ENCODE data around the gene CRB1.

Gene CRB1

DNA sequence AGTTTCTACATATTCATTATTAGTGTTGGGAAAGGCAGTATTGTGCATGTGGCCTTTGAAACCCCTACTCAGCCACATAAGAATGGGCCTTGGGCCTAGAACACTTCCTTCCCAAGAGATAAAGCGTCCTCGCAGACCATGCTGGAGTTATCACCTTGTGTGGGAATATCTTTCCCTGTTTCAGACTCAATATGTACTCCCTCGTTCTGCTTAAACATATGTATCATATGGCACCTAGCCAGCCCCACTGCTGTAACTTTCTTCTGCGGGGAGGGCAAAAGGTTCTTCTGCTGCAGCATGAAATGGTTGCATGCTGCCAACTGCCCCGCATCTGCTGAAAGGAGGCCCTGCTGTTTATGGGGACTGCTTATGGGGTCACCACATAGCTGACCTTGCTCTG is 92.0 kb downstream of the CRB1 start:
- Histone ChIP-seq H3K4me3 (ENCODE audit: low read length in 2 of 2) (no peak overlapping the region), H3K9ac (ENCODE audit: low read depth in 1 of 2, low read length in 2 of 2) (no peak overlapping the region), H3K27me3 (ENCODE audit: control insufficient read depth in 2 of 2, insufficient read depth in 2 of 2, low read length in 2 of 2) (no peaks in the 10 kb centered on the region), H3K4me1 (ENCODE audit: control insufficient read depth in 2 of 2, insufficient read depth in 2 of 2, low read length in 2 of 2) (no peaks in the 10 kb centered on the region), H3K27ac (ENCODE audit: low read depth in 2 of 2, low read length in 2 of 2) (no peak overlapping the region), H3K9me3 (ENCODE audit: control insufficient read depth in 2 of 2, low read length in 2 of 2) (no peaks in the 10 kb centered on the region), H3K36me3 (ENCODE audit: control insufficient read depth in 2 of 2, insufficient read depth in 2 of 2, low read length in 2 of 2) (no peaks in the 10 kb centered on the region)

GRCh38 chr1:197362871-197363270 is 94.8 kb downstream of the CRB1 start:
- Histone ChIP-seq H3K36me3 (ENCODE audit: control insufficient read depth in 2 of 2, insufficient read depth in 2 of 2, low read length in 2 of 2) (no peaks in the 10 kb centered on the region), H3K27ac (ENCODE audit: low read depth in 2 of 2, low read length in 2 of 2) (no peak overlapping the region), H3K4me1 (ENCODE audit: control insufficient read depth in 2 of 2, insufficient read depth in 2 of 2, low read length in 2 of 2) (no peaks in the 10 kb centered on the region), H3K9ac (ENCODE audit: low read depth in 1 of 2, low read length in 2 of 2) (no peak overlapping the region), H3K9me3 (ENCODE audit: control insufficient read depth in 2 of 2, low read length in 2 of 2) (no peaks in the 10 kb centered on the region), H3K4me3 (ENCODE audit: low read length in 2 of 2) (no peak overlapping the region), H3K27me3 (ENCODE audit: control insufficient read depth in 2 of 2, insufficient read depth in 2 of 2, low read length in 2 of 2) (no peaks in the 10 kb centered on the region)

DNA sequence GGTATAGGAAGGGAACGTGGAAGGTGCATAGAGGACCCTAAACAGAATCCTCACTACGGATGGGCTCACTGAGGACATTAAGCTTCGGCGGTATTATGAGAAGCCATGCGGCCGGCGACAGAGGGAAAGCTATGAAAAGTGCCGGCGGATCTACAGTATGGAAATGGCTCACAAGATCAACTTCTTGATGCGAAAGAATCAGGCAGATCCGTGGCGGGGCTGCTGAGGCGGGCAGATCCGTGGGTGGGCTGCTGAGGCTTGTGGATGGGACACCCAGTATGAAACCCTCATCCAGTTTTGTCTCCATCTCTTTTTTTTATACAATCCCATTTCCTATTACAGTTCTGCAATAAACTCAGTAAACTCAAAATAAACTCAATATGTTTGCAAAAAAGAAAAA is 95.8 kb downstream of the CRB1 start:
- no peak overlapping the region for H3K27ac ChIP-seq (ENCODE audit: low read depth in 2 of 2, low read length in 2 of 2)
- no peaks in the 10 kb centered on the region for H3K27me3 ChIP-seq (ENCODE audit: control insufficient read depth in 2 of 2, insufficient read depth in 2 of 2, low read length in 2 of 2)
- H3K4me1 ChIP-seq (ENCODE audit: control insufficient read depth in 2 of 2, insufficient read depth in 2 of 2, low read length in 2 of 2) = no peaks in the 10 kb centered on the region
- H3K4me3 ChIP-seq (ENCODE audit: low read length in 2 of 2) = no peak overlapping the region
- H3K36me3 ChIP-seq (ENCODE audit: control insufficient read depth in 2 of 2, insufficient read depth in 2 of 2, low read length in 2 of 2) = no peaks in the 10 kb centered on the region
- H3K9me3 ChIP-seq (ENCODE audit: control insufficient read depth in 2 of 2, low read length in 2 of 2) = no peaks in the 10 kb centered on the region
- H3K9ac ChIP-seq (ENCODE audit: low read depth in 1 of 2, low read length in 2 of 2) = no peak overlapping the region

DNA sequence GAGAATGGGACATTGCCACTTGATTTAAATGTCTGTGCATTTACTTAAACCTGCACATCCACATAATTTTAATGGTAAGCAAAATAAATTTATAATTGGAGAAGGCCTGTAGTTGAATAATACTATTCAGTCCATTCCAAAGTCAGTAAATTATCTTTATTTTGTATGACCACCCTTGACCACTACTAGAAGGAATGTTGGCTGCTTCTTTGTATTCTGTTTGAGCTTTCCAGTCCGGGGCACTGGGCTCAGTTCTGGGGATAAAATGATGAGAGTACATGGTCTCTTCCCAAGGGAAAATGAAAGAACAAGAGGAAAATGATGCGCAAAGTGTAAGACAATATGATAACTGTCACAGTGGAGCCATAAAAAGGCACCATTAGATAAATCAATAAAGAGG is 98.9 kb downstream of the CRB1 start:
- Histone ChIP-seq H3K4me1 (ENCODE audit: control insufficient read depth in 2 of 2, insufficient read depth in 2 of 2, low read length in 2 of 2) (no peaks in the 10 kb centered on the region), H3K9me3 (ENCODE audit: control insufficient read depth in 2 of 2, low read length in 2 of 2) (no peaks in the 10 kb centered on the region), H3K9ac (ENCODE audit: low read depth in 1 of 2, low read length in 2 of 2) (no peak overlapping the region), H3K36me3 (ENCODE audit: control insufficient read depth in 2 of 2, insufficient read depth in 2 of 2, low read length in 2 of 2) (no peaks in the 10 kb centered on the region), H3K4me3 (ENCODE audit: low read length in 2 of 2) (no peak overlapping the region), H3K27me3 (ENCODE audit: control insufficient read depth in 2 of 2, insufficient read depth in 2 of 2, low read length in 2 of 2) (no peaks in the 10 kb centered on the region), H3K27ac (ENCODE audit: low read depth in 2 of 2, low read length in 2 of 2) (no peak overlapping the region)

- no peaks in the 10 kb centered on the region for H3K4me1 ChIP-seq (ENCODE audit: control insufficient read depth in 2 of 2, insufficient read depth in 2 of 2, low read length in 2 of 2)
- H3K4me3 ChIP-seq (ENCODE audit: low read length in 2 of 2) = no peak overlapping the region
- H3K9me3 ChIP-seq (ENCODE audit: control insufficient read depth in 2 of 2, low read length in 2 of 2) = no peaks in the 10 kb centered on the region
- no peaks in the 10 kb centered on the region for H3K27me3 ChIP-seq (ENCODE audit: control insufficient read depth in 2 of 2, insufficient read depth in 2 of 2, low read length in 2 of 2)
- no peak overlapping the region for H3K9ac ChIP-seq (ENCODE audit: low read depth in 1 of 2, low read length in 2 of 2)
- no peak overlapping the region for H3K27ac ChIP-seq (ENCODE audit: low read depth in 2 of 2, low read length in 2 of 2)
- no peaks in the 10 kb centered on the region for H3K36me3 ChIP-seq (ENCODE audit: control insufficient read depth in 2 of 2, insufficient read depth in 2 of 2, low read length in 2 of 2)
Observed at GRCh38 chr1:197367627-197368026, 99.6 kb downstream of the CRB1 start.

DNA sequence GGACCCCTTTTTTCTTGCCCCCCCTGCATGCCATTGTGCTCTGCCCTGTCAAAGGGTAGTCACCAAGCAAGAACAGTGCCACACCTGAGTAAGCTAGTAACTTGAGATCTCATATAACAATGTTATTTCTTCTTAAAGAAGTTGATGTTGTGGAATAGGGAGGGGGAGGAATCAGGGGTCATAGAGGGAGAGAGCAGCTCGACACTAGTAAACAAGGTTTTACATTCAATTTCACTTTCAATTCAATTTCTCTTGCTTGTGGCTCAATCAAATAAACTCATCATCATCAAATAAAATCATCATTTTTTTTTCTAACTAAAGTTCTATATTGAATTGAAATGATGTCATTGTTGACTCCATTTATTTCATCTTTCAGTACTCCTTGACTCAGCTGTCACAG is 106.4 kb downstream of the CRB1 start:
- Histone ChIP-seq H3K36me3 (ENCODE audit: control insufficient read depth in 2 of 2, insufficient read depth in 2 of 2, low read length in 2 of 2) (no peaks in the 10 kb centered on the region), H3K9me3 (ENCODE audit: control insufficient read depth in 2 of 2, low read length in 2 of 2) (no peaks in the 10 kb centered on the region), H3K27ac (ENCODE audit: low read depth in 2 of 2, low read length in 2 of 2) (no peak overlapping the region), H3K4me1 (ENCODE audit: control insufficient read depth in 2 of 2, insufficient read depth in 2 of 2, low read length in 2 of 2) (no peaks in the 10 kb centered on the region), H3K4me3 (ENCODE audit: low read length in 2 of 2) (no peak overlapping the region), H3K9ac (ENCODE audit: low read depth in 1 of 2, low read length in 2 of 2) (no peak overlapping the region), H3K27me3 (ENCODE audit: control insufficient read depth in 2 of 2, insufficient read depth in 2 of 2, low read length in 2 of 2) (no peaks in the 10 kb centered on the region)

GRCh38 chr1:197384471-197384870 is 116.4 kb downstream of the CRB1 start:
- no peaks in the 10 kb centered on the region for H3K27me3 ChIP-seq (ENCODE audit: control insufficient read depth in 2 of 2, insufficient read depth in 2 of 2, low read length in 2 of 2)
- no peak overlapping the region for H3K4me3 ChIP-seq (ENCODE audit: low read length in 2 of 2)
- H3K27ac ChIP-seq (ENCODE audit: low read depth in 2 of 2, low read length in 2 of 2) = no peak overlapping the region
- no peak overlapping the region for H3K9ac ChIP-seq (ENCODE audit: low read depth in 1 of 2, low read length in 2 of 2)
- H3K4me1 ChIP-seq (ENCODE audit: control insufficient read depth in 2 of 2, insufficient read depth in 2 of 2, low read length in 2 of 2) = no peaks in the 10 kb centered on the region
- no peaks in the 10 kb centered on the region for H3K36me3 ChIP-seq (ENCODE audit: control insufficient read depth in 2 of 2, insufficient read depth in 2 of 2, low read length in 2 of 2)
- H3K9me3 ChIP-seq (ENCODE audit: control insufficient read depth in 2 of 2, low read length in 2 of 2) = no peaks in the 10 kb centered on the region

DNA sequence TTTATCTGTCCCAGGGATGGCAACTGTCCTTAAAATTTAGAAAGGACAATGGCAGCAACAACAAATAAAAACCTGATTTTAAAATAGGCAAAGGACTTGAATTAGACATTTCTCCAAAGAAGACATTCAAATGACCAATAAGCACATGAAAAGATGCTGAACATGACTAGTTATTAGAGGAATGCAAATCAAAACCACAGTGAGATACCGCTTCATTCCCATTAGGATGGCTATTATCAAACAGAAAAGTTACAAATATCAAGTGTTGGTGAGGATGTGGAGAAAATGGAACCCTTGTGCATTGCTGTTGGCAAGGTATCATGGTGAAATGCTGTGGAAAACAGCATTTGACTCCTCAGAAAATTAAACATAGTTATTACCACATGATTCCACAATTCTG is 120.7 kb downstream of the CRB1 start:
- Histone ChIP-seq H3K36me3 (ENCODE audit: control insufficient read depth in 2 of 2, insufficient read depth in 2 of 2, low read length in 2 of 2) (no peaks in the 10 kb centered on the region), H3K4me1 (ENCODE audit: control insufficient read depth in 2 of 2, insufficient read depth in 2 of 2, low read length in 2 of 2) (no peaks in the 10 kb centered on the region)

GRCh38 chr1:197390856-197391255 is 122.8 kb downstream of the CRB1 start:
- Histone ChIP-seq H3K27ac (ENCODE audit: low read depth in 2 of 2, low read length in 2 of 2) (no peak overlapping the region), H3K36me3 (ENCODE audit: control insufficient read depth in 2 of 2, insufficient read depth in 2 of 2, low read length in 2 of 2) (no peaks in the 10 kb centered on the region), H3K4me3 (ENCODE audit: low read length in 2 of 2) (no peak overlapping the region), H3K4me1 (ENCODE audit: control insufficient read depth in 2 of 2, insufficient read depth in 2 of 2, low read length in 2 of 2) (no peaks in the 10 kb centered on the region), H3K9ac (ENCODE audit: low read depth in 1 of 2, low read length in 2 of 2) (no peak overlapping the region), H3K27me3 (ENCODE audit: control insufficient read depth in 2 of 2, insufficient read depth in 2 of 2, low read length in 2 of 2) (no peaks in the 10 kb centered on the region), H3K9me3 (ENCODE audit: control insufficient read depth in 2 of 2, low read length in 2 of 2) (no peaks in the 10 kb centered on the region)

More for the DNA sequence above, 120.7 kb downstream of the CRB1 start:
- Histone ChIP-seq H3K27ac (ENCODE audit: low read depth in 2 of 2, low read length in 2 of 2) (no peak overlapping the region), H3K27me3 (ENCODE audit: control insufficient read depth in 2 of 2, insufficient read depth in 2 of 2, low read length in 2 of 2) (no peaks in the 10 kb centered on the region), H3K4me3 (ENCODE audit: low read length in 2 of 2) (no peak overlapping the region), H3K9ac (ENCODE audit: low read depth in 1 of 2, low read length in 2 of 2) (no peak overlapping the region), H3K9me3 (ENCODE audit: control insufficient read depth in 2 of 2, low read length in 2 of 2) (no peaks in the 10 kb centered on the region)

- no peaks in the 10 kb centered on the region for H3K9me3 ChIP-seq (ENCODE audit: control insufficient read depth in 2 of 2, low read length in 2 of 2)
- H3K27me3 ChIP-seq (ENCODE audit: control insufficient read depth in 2 of 2, insufficient read depth in 2 of 2, low read length in 2 of 2) = no peaks in the 10 kb centered on the region
- H3K4me1 ChIP-seq (ENCODE audit: control insufficient read depth in 2 of 2, insufficient read depth in 2 of 2, low read length in 2 of 2) = no peaks in the 10 kb centered on the region
- H3K27ac ChIP-seq (ENCODE audit: low read depth in 2 of 2, low read length in 2 of 2) = no peak overlapping the region
- H3K36me3 ChIP-seq (ENCODE audit: control insufficient read depth in 2 of 2, insufficient read depth in 2 of 2, low read length in 2 of 2) = no peaks in the 10 kb centered on the region
- H3K9ac ChIP-seq (ENCODE audit: low read depth in 1 of 2, low read length in 2 of 2) = no peak overlapping the region
- no peak overlapping the region for H3K4me3 ChIP-seq (ENCODE audit: low read length in 2 of 2)
Observed at GRCh38 chr1:197391303-197392226, 123.5 kb downstream of the CRB1 start.
